HG03565 (cell line): Measurements from ENCODE around the gene LPGAT1.

Experiments used
- ATAC-seq: cut with Tn5 transposase; IDR thresholded peaks from one replicate; pipeline ENCODE4 v1.9.1; 2021; ENCODE audit warnings: mild to moderate bottlenecking, moderate library complexity; ENCODE audit not compliant: unreplicated experiment

LPGAT1 gene

DNA sequence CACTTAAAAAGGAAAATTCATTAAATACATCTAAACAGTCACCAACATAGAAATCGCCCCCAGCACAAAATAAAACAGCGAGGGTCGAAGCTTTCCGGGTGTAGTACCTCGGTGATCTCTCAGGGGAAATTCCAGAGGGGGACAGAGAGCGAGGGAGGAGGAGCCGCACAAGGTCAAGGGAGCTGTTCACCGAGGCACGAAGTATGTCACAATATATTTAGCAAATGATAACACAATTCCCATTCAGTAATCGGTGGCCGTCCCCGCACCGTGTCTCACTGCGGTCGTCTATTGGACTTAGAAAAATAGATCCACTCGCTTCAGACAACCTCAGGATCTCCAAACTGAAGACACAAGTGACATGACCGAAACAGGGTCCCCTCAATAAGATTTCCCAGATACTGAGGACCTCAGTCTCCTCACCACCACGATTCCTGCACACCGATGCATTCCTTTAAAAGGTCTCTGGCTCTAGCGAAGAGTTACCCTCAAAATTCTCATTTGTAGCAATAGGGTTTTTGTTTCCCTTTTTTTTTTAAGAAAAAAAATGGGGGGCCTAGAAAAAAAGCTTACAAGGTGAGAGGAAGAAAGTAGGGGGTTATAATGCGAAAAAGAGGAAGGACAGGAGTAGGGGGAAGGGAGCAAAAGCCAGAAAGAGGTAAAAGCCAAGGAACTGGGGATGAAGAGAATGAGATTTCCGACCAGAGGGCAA is 1.1 kb downstream of the LPGAT1 start:
- ATAC-seq: no peak

DNA sequence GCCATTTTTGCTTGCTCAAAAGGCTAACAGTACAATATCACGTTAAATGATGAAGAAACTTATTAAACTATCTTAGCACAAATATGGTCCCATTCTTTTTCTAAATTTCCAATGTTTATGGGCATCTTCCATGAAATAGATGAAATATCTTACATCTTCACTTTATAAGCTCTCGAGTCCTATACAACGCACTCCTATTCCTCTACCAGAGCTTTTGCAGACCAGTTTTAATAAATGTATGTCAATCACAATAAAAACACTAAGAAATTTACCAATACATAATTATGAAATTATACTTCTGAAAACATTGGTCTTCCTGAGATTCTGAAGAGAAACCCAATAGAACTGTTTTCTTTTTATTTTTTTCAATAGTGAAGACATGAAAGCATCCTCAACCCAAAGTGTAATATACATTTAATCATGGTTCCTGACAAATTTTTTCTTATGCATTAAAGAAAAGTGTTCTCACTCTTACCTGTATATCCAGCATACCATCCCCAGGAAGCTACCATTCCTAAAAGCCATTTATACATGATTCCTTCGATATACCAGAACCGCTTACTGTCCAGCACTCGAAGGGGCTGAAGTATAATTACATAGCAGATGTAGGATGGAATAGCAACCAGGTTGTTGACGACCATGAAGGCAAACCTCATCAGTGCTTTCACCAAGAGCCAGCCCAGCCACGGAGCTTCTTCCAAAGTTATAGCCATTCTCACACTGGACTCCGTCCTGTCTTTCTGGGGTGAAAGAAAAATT is 1.8 kb downstream of the LPGAT1 start:
- no peak for ATAC-seq

DNA sequence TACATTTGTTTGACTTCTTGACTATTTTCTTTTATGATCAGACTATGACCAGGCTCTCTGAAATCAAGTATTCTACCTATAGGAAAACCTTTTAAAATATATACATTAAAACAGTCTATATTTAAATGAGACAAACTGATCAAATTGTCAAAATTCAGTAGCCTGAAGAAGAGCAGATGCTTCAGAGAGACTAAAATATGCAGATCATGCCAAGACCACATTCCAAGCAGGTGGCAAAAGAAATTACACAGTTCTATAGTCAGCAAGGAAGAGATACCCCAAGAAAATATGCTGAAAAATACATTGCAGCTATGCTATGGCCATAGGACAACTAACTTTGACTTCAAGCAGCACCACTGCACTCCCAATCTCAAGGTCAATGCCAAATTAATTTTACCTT is 3.5 kb downstream of the LPGAT1 start:
- ATAC-seq: no peak

DNA sequence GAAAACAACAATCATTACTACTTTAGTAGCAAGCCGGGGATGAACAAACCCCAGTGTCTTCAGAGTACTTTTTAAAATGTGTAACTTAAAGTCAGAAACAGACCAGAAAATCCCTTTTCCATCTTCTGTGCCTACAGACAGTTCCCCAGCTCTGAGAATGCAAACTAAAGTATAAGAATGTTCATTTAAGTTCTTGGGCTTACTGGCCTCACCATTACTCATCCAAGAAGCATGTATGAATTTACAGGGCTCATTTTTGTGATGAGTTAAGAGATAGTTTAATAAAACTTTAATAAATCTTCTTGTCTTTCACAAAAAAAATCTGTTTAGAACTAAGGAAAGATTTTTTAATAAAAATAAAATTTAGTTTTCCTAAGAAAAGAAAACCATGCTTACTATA is 4.6 kb downstream of the LPGAT1 start:
- no peak for ATAC-seq

DNA sequence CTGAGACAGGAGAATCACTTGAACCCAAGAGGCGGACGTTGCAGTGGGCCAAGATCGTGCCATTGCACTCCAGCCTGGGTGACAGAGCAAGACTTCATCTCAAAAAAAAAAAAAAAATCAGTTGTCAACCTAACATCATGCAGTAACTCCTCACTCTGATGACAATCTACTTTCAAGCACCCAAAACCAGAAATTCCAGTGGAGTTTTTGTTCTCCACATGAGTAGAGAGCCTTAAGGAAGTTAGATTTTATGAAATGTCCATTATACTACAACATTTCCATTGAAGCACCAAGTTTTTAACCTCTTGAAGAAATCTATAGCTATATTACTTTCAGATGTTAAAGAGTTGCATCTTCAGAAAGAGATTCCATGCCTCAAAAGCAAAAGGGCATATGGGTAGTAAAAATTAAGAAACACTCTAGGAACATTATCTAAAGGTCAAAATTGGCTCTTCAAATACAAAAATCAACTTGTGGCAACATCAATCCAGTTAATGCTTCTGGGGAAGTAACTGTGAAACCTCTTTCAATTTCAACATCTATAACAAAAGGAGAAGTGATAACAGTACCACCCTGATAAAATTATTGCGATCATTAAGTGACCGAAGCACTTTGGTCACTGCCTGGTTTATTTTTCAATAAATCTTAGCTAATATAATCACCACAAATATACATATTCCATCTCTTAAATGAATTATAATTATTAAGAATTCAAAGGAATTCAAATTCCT is 7.7 kb downstream of the LPGAT1 start:
- no peak for ATAC-seq

DNA sequence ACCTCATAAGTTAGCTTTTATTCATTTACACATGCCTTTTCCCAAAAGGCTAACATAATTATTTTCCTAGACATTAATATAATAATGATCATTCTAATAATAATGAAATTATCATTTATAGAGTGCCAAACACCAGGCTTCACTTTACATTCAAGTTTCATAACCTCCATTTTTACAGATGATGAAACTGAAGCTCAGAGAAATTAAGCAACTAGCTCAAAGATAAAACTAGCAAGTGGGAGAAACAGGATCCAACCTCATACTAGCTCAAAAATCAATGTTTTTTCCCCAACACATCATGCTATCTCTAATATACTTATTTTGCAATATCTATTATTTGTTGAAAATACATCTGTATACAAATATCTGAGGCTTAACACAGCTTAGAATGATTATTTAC is 14.0 kb downstream of the LPGAT1 start:
- no peak for ATAC-seq

DNA sequence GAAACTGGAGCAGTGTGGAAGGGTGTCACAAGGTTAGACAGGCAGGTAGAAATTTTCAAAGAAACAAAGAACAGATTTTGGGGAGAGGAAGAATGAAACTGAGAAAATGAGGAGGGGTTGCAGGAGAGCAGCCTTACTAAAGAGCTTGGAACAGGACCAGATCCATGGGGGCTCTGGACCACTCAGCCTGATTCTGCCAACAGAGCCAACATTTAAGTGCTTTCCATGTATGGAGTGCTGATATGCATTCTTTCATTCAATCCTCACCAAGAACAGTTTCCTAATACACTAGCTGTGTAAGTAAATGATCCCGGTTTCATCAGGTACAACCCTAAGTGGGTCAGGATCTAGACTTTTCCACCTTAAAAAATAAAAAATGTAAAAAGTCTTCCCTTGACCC is 16.2 kb downstream of the LPGAT1 start:
- no peak for ATAC-seq

DNA sequence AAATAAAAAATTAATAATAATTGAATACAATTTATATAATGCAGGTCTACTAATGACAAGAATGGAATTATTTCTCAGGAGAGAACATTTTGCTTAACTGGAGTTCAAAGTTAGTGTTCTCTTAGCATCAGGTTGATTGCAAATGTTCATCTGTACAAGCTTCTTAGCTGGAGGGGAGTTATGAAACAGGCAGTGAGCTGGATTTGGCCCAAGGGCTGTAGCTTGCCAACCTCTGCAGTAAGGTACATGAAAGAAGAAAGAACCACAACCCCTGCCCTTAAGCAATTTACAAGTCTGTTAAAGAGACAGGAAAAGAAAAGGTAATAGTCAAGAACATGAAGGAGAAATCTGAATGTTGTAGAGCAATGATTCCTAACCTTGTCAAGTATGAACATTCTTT is 17.0 kb downstream of the LPGAT1 start:
- ATAC-seq: no peak

DNA sequence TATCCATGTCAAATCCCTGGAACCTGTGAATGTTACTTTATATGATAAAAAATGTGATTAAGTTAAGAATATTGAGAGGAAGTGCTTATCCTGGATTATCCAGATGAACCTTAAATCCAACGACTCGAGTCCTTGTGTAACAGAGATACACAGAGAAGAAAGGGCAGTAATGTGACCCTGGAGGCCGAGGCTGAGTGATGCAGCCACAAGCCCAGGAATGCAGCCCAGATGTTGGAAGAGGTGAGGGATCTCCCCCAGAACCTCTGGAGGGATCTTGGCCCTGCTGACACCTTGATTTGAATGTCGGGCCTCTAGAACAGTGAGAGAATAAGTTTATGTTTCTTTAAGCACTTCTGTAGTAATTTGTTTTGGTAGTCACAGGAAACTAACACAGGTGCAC is 18.0 kb downstream of the LPGAT1 start:
- ATAC-seq: no peak

DNA sequence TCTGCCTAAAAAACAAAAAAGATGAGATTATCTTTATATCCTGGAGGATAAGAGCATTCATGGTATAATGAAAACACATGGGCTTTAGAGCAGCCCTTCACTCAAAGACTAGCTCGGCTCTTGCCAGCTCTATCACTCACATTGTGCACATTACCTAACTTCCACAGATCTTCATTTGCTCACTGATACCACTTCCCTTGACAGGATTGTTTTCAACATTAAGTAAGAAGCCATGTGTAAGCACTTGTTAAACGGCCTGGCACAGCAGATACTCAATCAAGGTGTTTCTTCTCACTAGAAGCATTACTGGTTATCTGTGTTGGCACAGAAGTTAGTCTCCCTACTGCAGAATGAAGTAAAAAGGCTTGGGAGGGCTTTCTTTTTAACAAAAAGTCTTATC is 18.7 kb downstream of the LPGAT1 start:
- no peak for ATAC-seq

DNA sequence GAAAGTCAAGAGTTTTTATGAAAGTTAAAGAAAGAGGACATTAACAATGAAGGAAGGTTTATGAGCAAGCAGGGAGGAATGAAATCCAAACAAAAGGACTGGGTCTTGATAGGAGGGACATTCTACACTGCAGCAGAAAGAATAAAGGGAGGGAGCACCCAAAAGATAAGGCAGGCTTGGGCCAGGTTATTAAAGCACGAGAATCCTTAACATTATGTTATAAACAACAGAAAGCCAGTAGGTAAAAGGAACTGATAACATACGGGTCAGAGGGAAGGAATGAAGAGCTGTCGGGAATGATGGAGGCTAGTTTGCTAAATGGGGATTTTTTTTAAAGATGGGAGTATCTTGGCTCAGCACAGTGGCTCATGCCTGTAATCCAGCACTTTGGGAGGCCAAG is 19.4 kb downstream of the LPGAT1 start:
- no peak for ATAC-seq

DNA sequence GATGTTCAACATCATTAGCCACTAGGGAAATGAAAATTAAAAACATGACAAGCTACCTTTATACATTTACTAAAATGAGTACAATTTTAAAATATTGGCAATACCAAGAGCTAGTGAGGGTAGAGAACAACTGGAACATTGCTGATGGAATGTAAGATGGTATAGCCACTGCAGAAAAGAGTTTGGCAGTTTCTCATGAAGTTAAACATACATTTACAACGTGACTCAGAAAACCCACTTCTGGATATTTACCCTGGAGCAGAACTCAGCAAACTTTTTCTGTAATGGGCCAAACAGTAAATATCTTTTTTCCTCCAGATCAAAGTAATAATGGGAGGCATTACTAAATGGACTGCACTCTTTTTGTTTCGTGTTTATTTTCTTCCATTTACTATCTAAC is 22.1 kb downstream of the LPGAT1 start:
- no peak for ATAC-seq

DNA sequence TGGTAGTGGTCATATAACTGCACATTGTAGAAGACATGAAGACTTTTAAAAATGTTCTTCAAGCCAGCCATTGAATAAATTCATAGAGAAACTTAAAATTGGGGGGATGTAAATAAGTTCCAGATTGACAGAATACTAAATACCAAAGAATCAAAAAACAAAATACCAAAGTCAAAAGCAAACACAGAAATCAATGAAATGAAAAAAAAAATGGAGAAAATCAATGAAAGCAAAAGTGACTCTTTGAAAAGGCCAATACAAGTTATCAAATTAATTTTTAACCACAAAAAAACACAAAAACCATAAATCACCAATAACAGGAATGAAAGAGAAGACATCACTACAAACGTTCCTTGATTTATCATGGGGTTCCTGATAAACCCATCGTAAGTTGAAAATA is 25.6 kb downstream of the LPGAT1 start:
- no peak for ATAC-seq

DNA sequence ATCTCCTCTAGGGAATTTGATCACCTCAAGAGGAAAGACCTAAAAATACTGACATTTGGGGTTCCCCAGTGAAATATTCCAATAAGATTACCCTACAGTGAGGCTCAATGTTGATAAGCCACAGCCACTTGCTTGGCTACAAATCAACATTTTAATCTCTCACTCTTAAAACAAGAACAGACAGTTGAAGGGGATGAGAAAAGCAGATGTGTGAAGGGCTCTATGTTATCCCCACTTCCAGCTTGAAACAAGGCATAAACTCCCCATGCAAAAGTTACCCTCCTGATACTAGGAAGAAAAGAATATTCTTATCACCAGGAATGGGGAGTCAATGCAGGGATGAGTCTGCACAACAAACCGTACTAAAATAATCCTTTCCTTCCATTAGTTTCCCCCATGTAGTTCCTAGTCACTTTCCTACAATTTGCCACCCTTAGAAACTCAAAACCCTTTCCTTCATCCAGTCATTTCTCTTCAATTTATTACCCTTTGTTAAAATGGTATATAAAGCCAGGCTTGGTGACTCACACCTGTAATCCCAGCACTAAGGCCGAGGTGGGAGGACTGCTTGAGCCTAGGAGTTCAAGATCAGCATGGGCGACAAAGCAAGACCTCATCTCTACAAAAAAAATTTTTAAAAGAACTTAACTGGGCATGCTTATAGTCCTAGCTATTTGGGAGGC is 29.5 kb downstream of the LPGAT1 start:
- no peak for ATAC-seq

DNA sequence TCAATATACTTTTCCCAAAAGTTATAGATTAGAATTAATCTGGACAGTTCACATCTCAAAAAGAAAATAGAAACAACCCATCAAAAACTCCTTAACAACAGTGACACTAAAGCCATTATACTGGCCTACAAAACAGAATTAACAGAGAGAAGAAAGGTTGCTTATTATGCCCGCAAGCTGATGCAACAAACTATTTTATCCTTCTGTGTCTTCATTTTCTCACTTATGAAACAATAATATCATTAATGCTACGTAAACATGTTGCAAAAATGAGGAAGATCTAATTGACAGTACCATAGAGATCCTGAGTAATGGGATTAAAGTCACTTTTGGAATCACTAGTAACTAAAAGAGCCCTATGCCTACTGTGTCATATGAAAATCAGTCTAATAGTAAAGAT is 32.6 kb downstream of the LPGAT1 start:
- no peak for ATAC-seq

DNA sequence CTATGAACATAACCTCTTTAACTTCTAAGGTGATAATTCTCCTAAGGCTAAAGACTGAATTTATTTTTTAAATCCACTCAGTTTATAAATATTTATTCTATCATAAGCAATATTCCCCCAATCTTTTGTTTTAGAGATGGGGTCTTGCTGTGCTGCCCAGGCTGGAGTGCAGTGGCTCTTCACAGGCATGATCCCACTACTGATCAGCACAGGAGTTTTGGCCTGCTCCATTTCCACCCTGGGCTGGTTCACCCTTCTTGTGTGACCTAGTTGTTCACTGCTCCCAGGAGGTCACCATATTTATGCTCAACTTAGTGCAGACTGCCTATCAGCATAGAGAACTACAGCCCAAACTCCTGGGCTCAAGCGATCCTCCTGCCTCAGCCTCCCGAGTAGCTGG is 38.6 kb downstream of the LPGAT1 start:
- ATAC-seq: no peak

DNA sequence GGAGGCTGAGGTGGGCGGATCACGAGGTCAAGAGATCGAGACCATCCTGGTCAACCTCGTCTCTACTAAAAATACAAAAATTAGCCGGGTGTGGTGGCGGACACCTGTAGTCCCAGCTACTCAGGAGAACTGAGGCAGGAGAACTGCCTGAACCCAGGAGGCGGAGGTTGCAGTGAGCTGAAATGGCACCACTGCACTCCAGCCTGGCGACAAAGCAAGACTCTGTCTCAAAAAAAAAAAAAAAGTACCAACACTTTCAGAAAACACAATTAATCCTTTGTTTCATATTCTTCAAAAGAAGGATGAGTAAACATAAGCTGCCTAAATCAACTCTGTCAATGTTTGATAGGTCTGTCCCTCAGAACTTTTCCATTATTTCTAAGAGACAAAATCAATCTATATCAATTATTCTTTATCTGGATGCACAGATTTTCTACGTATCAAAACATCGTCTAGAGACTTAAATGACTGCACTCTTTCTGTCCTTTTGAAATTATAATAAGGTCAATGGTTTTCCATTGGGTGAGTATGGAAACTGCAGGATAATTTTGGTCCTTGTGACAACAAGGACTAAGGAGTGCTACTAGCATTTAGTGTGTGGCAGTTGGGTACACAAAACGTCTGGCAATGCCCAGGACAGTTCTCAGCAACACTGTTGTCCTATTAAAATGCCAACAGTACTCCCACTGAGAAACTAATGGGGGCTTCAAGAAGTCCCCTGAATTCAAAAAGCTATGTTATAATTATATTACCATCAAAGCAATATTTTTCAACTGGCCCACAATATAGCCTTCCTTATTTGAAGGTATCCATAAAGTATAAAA is 40.7 kb downstream of the LPGAT1 start:
- no peak for ATAC-seq

DNA sequence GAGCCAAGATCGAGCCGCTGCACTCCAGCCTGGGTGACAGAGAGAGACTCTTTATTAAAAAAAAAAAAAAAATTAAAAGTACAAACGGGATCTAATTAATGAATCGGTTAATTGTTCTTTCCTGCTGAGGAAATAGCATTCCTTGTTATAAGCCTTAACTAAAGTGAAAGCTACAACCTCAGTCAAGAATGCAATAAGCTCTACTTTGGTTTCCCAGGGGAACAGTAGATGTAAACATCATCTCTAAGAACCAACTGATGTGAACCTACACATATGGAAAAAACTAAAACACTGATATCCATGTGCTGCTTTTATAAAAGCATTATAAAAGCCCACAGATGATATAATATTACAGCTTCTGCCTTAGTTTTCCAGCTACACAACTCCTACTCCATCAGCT is 41.9 kb downstream of the LPGAT1 start:
- ATAC-seq: no peak

DNA sequence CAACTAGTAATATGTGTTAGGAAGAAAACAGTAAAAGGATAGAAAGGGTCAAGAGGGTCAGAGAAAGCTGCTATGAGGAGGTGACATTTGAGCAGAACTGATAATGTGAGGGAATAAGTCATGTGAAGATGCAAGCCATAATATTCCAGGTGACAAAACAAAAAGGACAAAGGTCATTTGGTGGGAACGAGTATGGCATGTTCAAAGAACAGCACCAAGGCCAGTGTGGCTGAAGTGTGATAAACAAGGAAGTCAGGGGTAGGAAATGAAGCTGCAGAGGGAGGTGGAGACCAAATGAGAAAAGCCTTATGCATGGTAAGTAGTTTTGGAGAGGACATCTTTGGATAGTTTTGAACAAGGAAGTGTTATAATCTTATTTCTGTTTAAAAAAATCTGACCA is 46.7 kb downstream of the LPGAT1 start:
- no peak for ATAC-seq

DNA sequence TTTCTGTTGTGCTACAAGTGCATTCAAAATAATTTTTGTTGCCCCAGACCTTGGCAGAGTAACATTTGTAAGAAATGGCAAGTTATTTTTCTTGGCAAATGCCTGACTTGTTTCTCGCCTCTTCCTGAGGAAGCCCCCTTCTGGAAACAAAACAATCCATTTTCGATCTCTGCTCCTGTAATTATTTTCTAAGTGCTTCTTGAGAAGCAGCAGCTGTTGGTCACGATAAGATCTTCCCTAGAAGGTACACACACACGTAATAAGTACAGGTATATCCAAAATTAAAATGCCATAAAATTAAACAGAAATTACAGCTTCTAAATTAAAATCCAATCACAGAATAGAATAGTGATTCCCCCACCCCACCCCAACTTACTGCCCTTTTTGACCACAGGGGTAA is 47.3 kb downstream of the LPGAT1 start:
- ATAC-seq: no peak

DNA sequence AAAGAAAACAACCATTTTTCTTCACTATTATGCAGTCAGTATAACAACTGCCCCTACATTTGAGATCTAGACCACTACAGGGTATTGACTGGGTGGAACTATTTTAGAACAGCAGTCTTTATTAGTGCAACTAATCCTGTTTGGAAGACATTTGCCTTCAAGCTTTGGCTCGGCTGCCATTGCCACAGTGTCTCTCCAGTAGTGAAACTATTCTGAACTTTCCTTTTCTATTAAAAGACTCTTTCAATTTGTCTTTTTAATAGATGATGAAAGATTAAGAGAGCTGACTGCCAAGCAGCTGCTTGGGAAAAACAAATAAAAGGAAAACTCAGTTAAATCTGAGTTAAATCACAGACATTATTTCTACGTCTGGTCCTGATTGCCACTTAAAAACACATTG is 49.3 kb downstream of the LPGAT1 start:
- ATAC-seq: no peak
